Transverse colon (tissue), 3 donors: ENCODE measurements around the gene ATP11A.

Experiments
- POLR2A ChIP-seq: fragments of 450-650 bp; IDR thresholded peaks from one replicate; pipeline ENCODE4 v1.6.1; 2016; ENCODE audit warnings: antibody characterized with exemption, mild to moderate bottlenecking, moderate library complexity
- TF ChIP-seq, protein P1 (sequence below), 5 experiments: fragments of 200-600 bp in 3 of 5; fragments of 450-650 bp in 2 of 5; sonication (generic) in 3 of 5; IDR thresholded peaks; 1 replicate in 2 of 5; 2 replicates in 3 of 5; pipeline ENCODE4 v1.5.1; 2016 to 2017; ENCODE audit warnings: antibody characterized with exemption in 5 of 5, inconsistent platforms in 3 of 5, mild to moderate bottlenecking in 2 of 5, moderate library complexity in 1 of 5

DNA sequence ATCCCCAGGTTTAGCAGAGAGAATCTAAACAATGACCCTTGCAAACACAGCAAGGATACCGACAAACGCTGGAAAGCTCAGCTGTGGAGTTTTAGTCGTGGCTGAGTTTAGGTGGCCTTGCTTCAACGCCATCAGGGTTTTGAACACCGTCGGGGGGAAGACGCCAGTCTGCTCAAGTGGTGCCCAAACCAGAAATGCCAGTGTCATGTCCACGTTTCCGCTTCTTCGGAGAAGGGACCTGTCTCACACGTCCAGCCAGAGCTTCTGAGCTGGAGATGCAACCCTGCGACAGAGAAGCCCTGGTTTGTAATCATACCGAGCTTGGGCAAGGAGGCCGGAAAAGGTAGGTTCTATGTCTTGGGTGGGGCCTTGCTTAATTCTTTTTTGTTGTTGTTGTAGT, 42.6 kb upstream of the ATP11A start:
- TF ChIP-seq POLR2A, result no peak
- TF ChIP-seq, protein P1, sequence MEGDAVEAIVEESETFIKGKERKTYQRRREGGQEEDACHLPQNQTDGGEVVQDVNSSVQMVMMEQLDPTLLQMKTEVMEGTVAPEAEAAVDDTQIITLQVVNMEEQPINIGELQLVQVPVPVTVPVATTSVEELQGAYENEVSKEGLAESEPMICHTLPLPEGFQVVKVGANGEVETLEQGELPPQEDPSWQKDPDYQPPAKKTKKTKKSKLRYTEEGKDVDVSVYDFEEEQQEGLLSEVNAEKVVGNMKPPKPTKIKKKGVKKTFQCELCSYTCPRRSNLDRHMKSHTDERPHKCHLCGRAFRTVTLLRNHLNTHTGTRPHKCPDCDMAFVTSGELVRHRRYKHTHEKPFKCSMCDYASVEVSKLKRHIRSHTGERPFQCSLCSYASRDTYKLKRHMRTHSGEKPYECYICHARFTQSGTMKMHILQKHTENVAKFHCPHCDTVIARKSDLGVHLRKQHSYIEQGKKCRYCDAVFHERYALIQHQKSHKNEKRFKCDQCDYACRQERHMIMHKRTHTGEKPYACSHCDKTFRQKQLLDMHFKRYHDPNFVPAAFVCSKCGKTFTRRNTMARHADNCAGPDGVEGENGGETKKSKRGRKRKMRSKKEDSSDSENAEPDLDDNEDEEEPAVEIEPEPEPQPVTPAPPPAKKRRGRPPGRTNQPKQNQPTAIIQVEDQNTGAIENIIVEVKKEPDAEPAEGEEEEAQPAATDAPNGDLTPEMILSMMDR (IDR thresholded peaks at IDR 0.05), result no peak
